Anterior cingulate cortex (tissue), 58 donors: ENCODE measurements around the gene HSF5.

ENCODE experiments used
- DNase-seq, 58 donors: peaks; one replicate each; lab custom pipeline; 2025; lab: John Stamatoyannopoulos, UW

The HSF5 gene

DNA sequence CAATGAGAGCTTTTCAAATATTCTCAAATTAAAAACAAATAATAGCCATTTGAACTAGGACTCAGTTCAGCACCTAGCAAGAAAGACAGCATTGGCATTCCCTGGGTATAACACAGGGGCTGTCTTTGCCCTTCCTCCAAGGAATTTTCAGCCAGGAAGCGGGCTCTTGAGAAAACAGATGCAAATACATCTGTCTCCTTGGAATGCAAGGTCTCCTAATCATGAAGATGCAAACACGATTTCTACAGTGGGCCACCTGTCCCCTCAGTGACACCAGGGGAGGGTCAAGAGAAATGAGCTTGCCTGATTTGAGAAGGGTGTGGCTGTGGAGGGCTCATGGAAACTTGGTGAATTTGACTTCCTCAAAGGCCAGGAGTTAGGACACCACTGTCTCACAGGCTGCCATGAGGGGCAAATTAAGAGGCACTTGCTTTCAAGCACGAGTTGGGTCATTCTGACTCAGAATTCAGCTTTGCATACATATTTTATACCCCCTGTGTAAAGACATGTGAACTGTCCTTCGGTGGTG is 111.7 kb downstream of the HSF5 start:
- no peak for DNase-seq

GRCh38 chr17:58375811-58376210 is 112.4 kb downstream of the HSF5 start:
- DNase-seq: no peak

DNA sequence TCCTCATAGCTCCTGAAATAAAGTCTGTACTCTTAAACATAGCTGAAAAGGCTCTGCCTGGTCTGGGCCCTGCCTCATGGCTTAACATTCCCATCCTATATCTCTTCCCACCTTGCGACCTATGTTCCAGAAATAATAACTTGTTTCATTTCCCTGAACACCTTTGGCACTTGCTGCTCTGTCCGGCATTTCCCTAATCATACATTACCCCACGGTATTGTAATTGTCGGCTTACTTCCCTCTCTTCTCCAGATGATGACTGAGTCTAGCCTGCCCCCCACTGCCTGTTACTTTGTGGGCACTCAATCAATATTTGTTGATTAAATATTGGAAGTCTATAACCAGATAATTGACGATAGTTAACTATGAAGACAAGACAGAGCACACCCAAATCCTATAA is 113.0 kb downstream of the HSF5 start:
- no peak for DNase-seq

- no peak for DNase-seq
Measured at GRCh38 chr17:58373923-58374322, 114.3 kb downstream of the HSF5 start.

DNA sequence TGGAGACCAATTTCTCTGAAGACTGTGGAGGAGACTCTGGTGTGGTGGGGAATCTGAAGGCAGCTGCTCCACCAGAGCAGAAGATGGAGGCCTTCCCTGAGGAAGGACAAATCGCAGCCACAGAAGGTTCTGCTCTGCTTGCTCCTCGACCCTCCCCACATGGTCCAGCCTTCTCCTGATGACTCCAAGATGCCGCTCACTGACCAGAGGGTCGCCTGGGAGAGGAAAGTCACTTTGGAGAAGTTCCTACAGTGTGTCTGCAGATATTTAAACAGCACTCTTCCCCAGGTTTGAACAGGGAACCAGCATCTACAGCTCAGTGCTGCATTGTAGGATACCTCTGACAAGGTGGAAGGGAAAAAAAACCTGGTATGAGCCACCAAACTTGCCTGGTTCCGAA is 115.2 kb downstream of the HSF5 start:
- no peak for DNase-seq

DNA sequence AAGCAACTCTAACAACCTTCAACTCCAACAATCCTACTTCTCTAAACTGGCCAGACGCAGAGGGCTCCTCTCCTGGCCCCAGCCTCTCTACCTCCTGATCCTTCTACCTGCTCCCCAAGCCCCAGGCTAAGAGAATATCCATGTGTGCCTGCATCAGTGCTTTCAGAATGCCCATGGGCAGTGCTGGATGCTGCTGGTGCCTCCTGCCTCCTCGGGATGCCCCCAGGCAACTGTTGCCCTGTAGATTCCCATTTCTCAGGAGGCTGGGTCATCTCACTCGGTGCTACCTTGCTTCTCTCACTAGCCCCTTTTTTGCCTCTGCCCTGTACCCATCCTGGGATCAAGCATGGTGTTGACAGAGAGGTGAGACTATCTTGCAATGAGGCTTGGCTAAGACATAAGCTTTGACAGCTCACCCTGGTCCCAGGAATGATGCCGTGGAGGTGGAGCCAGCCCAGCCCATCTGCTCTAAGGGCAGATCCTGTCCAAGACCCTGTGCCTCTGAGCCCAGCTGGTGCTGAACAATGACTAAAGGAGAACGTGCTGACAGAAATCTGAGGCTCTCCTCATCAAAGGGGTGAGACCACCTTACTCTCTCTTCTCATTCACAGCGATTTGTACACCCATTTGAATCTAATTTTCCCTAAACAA is 116.8 kb downstream of the HSF5 start:
- DNase-seq: no peak

DNA sequence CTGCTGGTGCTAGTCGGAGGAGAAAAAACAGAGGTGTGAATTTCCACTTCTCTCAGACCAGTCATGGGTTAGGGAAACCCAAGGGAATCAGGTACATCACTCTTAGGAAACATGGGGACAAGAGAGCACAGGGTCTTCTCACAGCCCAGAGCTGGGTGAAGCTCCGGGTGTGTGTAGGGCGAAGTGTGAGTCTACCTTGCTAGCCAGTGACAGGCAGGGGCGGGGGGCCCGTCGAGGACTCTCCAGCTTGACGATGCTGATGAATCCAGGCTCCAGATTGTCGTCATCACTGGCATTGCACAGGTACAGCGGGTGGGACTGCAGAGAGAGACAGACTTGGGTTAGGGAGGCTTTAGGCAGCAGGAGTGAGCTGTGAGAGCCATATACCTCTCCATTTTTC is 117.5 kb downstream of the HSF5 start:
- DNase-seq: no peak

DNA sequence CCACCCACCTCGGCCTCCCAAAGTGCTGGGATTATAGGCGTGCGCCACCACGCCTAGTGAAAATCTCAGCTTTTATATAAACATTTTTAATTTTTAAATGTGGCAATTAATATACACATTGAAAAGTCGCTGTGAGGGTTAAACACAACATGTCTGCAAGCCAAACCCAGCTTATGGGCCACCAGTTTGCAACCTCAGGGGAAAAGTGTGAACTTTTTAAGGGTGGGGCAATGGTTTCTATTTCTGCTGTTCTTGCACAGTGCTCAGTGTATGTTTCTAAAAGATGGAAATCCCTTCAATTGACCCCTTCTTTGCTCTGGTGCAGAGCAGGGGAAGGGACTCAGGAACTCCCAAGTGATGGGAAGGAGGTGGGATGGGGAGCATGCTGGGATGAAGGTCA is 117.9 kb downstream of the HSF5 start:
- DNase-seq: no peak
